LNCAP (cell line): ENCODE data around the gene WDR26.

Experiments used
- CTCF ChIP-seq: fragments of 450-650 bp; IDR thresholded peaks from 2 replicates; pipeline ENCODE4 v1.5.1; 2017; ENCODE audit warnings: mild to moderate bottlenecking

The WDR26 gene

GRCh38 chr1:224432146-224432545 is 2.5 kb downstream of the WDR26 start:
- TF ChIP-seq CTCF: no peak

DNA sequence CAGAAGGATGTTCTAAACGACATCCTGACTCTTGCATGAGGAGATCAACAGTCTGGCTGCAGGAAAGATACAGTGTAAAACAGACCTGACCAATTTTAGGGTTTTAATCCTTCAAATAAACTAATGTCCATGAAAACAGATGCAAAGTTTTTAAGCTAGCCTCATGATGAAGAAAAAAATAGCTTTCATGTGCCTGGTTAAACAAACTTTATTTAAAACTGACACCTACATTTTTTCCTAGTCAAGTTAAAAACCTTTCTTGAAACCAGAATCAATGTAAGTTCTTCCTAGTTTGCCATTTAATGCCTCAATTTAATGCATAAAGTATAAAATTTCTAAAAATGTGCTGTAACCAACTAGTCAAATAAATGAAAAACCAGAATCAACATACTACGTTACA is 2.9 kb downstream of the WDR26 start:
- no peak for TF ChIP-seq CTCF

DNA sequence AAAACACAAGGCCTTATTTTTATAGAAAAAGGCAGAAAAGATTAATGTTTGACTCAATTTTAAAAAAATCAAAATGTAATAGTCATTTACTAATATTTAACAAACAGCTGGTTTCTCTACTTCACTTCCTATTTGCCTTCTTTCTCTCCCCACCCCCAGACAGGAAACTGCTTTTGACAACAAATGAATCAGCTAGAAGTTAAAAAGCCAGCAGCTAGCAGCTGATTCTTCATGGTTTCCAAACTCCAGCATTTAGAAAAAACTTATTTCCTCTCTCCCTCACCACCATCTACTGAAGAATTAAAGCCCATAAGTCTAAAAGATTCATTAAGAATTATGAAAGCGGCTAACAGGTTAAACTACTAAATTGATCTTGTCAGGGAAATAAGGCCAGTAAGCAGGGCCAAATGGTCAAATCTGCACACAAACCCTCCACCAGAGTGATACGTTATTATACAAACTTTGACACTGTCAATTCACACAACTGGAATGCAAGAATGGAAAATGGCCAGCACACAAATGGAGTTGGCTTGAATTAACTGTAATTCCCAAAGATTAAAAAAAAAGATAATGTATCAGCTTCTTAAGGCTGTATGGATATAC is 4.0 kb downstream of the WDR26 start:
- TF ChIP-seq CTCF: no peak

DNA sequence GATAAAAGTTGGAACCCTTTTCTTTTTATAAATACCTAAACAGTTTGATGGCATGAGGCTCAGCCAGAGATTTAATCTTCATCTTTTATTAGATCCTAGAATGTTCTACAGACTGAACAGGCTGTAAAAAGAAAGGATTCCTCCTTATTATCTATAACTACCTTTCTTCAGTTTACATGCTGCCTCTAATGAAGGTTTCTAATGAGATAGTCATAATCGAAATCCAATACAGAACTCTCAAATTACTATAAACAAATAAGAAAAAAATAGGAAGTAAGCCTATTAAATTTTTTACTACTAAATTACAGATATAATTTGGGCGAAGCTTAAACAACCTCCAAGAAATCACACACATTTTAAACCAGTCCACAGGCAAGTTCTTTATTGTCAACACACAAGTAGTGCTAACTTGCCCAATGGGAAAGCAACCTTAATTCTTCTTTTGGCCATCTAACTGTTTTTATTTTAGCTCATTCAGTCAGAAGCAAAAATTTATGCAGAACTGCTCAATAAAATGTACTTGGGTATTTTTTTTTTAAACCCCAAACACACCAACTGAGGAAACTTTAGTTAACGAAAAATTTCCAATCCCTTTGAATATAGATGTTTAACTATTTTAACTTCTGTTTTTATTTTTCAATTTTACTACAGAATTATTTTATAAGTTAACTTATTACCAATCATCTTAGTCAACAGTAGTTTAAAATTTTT is 4.8 kb downstream of the WDR26 start:
- no peak for TF ChIP-seq CTCF

DNA sequence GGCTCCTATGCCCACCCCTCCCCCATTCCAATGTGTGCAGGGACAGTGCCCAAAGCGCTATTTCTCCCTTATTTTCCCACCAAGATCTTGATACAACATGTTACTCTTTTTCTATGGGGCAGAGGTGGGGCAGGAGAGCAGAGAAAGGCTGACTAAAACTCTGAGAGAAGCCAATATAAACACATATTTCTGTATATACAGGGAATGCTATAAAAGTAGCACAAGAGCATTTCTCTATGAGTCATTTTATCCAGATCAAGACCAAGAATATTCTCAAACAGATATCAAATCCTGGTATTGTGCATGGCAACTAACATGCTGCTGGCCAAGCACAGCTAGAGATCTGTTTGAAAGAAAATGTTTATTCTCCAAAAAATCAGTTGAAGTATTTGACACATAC is 7.3 kb downstream of the WDR26 start:
- no peak for TF ChIP-seq CTCF

GRCh38 chr1:224425279-224425884 is 9.2 kb downstream of the WDR26 start:
- TF ChIP-seq CTCF: no peak

DNA sequence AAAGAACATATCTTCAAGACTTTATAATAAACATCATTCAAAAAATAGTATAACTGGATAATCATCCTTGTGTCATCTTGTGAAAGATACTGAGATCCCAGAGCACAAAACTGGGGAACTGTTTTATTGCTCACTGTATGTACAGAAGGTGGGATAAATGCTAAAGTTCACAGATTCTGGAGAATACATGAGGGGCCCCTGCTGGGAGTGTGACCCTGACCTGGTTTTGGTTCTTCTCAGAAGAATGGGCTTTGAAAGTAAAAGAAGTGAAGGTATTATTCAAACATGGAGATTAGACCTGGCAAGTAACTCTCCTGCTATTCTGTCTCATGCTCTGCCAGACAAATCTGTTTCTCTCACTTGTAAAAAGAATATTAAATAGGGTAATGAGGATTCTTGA is 14.5 kb downstream of the WDR26 start:
- TF ChIP-seq CTCF: no peak
